Measurements from ENCODE around the gene SLC35F3.

Gene SLC35F3

GRCh38 chr1:234303231-234303630 lies 398.8 kb downstream of the SLC35F3 start:
- DNase-seq (ENCODE audit: insufficient read length, low spot score) (no peak), FAIRE-seq (no peak)

GRCh38 chr1:234307726-234308125 lies 403.2 kb downstream of the SLC35F3 start:
- no peak for FAIRE-seq
- no peak for DNase-seq (ENCODE audit: insufficient read length, low spot score)

- DNase-seq (ENCODE audit: insufficient read length, low spot score) (no peak), FAIRE-seq (no peak)
Measured at GRCh38 chr1:234309243-234309597, 404.7 kb downstream of the SLC35F3 start.

DNA sequence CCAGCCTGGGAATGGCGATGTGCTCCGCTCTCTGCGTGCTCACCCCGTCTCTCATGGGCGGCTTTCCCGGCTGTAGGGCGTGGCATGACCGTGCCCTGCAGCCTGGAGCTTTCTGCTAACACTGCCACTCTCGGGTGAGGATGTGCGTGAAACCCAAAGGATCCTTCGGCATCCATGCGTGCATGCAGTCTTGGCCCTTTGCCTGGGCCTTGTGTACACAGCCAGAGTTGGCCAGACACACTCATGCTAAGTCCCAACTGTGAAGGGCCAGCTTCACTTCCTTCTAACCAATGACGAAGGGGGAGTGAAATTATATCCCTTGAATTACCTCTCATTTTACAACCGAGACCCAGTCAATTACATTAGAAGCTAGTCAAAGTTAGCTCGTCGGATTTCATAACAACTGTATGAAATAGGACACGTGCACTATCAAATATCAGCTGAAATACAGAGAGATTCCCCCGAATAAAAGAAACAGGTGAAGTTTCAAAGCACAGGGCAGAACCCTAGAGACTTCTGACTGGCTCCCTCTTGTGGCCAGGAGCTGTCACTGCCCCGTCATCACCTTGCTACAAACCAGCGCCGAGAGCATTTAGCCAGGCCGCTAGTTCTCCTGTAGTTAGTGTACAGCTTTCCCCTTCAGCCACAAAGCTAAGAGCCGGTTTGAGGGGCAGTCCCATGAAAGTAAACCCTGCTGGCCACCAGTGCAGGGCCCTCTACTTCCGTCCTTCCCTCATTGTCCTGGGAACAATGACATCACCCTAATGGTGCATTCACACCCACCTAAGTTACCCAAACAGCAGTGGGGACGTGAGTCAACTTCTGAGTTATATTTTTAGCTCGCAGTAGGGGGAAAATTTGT lies 405.4 kb downstream of the SLC35F3 start:
- DNase-seq (ENCODE audit: insufficient read length, low spot score) (peak; percentile 72), FAIRE-seq (peak; percentile 56)

- FAIRE-seq (no peak), DNase-seq (ENCODE audit: insufficient read length, low spot score) (no peak)
Measured at GRCh38 chr1:234310460-234310817, 406.0 kb downstream of the SLC35F3 start.

GRCh38 chr1:234311414-234311813 lies 406.9 kb downstream of the SLC35F3 start:
- DNase-seq (ENCODE audit: insufficient read length, low spot score) (no peak), FAIRE-seq (no peak)

GRCh38 chr1:234313171-234313570 lies 408.7 kb downstream of the SLC35F3 start:
- DNase-seq (ENCODE audit: insufficient read length, low spot score) = no peak
- FAIRE-seq = no peak

DNA sequence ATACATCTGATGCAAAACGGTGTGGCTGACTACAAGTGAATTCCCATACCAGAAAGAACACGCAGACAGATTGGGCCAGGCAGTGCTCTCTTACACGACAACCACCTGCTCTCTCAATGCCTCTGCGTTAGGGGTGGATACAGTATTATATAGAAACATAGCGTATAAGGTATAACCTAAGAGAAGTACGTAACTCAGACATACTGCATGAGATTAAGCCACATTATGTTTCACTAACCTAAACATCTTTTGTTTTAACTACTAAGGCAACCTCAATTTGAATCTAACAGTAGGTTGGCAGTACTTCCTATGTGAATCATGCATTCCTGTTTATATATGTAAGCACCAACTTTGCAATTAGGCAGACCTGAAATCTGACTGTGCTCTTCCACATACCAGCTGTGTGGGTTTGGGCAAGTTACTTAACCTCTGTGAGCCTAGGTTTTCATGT lies 410.6 kb downstream of the SLC35F3 start:
- no peak for FAIRE-seq
- no peak for DNase-seq (ENCODE audit: insufficient read length, low spot score)

- DNase-seq (ENCODE audit: insufficient read length, low spot score) (no peak), FAIRE-seq (no peak)
Measured at GRCh38 chr1:234315588-234315987, 411.1 kb downstream of the SLC35F3 start.

DNA sequence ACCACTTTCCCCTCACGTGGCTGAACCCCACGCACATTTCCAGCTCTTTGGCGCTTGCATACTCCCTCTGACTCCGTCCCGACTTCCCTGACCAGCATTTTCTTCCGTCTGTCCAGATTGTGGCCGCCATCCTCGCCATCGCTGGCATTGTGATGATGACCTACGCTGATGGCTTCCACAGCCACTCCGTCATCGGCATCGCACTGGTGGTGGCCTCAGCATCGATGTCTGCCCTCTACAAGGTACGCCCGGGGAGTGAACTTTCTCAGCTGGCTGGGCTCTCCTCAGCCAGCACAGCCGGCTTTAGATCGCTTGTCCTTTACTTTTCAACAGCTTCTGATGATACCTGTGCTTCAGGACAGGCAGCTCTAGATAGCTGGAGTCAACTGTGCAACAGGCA lies 412.0 kb downstream of the SLC35F3 start:
- FAIRE-seq = no peak
- DNase-seq (ENCODE audit: insufficient read length, low spot score) = no peak

GRCh38 chr1:234316937-234317336 lies 412.5 kb downstream of the SLC35F3 start:
- DNase-seq (ENCODE audit: insufficient read length, low spot score) (no peak), FAIRE-seq (no peak)

GRCh38 chr1:234320069-234320468 lies 415.6 kb downstream of the SLC35F3 start:
- no peak for FAIRE-seq
- no peak for DNase-seq (ENCODE audit: insufficient read length, low spot score)

DNA sequence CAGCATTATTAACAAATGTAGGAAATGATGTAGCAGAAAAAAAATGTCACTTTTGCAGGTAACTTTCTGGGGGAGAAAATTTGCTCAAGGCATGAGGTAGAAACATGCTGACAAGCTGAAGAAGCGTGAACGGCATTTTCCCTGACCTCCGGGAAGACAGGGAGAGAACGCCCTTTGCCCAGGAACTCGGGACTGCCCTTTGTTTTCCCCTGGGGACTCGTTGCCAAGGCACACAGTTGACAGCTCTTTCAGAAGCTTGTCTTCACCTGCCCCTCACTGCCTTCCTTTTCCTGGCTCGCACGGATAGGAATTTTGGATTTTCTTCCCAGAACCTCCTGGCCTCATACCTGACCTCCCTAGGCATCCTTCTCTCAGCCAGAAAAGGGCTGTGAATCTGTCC lies 416.1 kb downstream of the SLC35F3 start:
- FAIRE-seq (no peak), DNase-seq (ENCODE audit: insufficient read length, low spot score) (no peak)

DNA sequence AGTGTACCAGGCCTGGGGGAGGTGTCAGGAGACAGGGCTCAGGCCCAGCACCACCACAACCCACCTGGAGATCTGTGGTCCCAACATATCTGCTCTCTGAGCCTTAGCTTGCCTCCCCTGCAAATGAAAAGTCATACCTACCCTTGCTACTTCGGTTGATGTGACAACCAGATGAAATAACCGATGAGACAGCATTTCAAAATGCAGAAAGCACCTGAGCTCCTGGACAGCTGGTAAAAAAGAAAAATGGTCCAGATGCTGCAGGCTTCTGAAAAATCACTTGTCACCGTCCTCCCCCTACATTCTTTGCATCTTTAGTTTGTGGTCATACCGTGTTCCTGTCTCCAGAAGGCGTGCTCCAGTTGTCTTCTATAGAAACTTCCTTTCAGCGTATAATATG lies 416.8 kb downstream of the SLC35F3 start:
- FAIRE-seq = no peak
- no peak for DNase-seq (ENCODE audit: insufficient read length, low spot score)

DNA sequence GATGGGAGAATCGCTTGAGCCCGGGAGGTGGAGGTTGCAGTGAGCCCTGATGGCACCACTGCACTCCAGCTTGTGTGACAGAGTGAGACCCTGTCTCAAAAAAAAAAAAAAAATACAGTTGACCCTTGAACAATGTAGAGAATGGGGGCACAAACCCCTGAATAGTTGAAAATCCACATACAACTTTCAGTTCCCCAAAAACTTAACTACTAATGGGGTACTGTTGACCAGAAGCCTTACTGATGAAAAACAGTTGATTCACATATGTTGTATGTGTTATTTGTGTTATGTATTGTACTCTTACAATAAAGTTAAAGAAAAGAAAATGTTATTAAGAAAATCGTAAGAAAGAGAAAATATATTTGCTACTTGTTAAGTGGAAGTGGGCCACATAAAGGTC lies 417.6 kb downstream of the SLC35F3 start:
- FAIRE-seq (no peak), DNase-seq (ENCODE audit: insufficient read length, low spot score) (no peak)

DNA sequence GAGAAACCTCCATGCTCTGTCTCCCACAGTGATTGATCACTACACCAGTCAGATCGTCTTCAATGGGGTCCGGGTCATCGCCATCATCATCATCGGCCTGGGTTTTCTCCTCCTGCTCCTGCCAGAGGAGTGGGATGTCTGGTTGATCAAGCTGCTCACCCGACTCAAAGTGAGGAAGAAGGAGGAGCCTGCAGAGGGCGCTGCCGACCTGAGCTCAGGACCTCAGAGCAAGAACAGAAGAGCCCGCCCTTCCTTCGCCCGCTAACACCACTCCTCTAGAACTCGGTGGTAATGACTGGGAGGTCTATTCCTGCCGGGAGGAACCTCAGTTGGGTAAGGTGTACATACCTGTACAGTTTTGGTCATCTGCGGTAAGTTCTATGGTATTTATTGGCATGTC lies 418.5 kb downstream of the SLC35F3 start:
- peak; percentile 18 for DNase-seq (ENCODE audit: insufficient read length, low spot score)
- peak; percentile 57 for FAIRE-seq

DNA sequence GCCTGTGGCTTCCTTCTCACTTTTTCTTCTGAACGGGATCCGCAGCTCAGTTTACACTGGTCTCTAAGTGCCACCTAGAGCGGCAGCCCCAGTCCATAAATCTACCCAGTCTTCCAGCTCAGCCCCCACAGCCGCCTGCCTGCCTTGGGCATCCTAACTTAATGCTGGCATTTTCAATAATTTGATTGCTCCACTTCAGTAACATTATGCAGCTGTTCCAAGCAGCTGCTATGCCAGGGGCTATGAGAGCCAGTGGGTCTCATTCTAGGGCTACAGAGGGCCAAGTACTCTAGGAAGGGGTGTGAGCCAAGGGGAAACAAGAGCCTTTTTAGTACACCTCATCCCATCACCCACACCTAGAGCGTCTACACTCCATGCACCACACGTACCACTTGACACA lies 420.3 kb downstream of the SLC35F3 start:
- FAIRE-seq (no peak), DNase-seq (ENCODE audit: insufficient read length, low spot score) (no peak)

DNA sequence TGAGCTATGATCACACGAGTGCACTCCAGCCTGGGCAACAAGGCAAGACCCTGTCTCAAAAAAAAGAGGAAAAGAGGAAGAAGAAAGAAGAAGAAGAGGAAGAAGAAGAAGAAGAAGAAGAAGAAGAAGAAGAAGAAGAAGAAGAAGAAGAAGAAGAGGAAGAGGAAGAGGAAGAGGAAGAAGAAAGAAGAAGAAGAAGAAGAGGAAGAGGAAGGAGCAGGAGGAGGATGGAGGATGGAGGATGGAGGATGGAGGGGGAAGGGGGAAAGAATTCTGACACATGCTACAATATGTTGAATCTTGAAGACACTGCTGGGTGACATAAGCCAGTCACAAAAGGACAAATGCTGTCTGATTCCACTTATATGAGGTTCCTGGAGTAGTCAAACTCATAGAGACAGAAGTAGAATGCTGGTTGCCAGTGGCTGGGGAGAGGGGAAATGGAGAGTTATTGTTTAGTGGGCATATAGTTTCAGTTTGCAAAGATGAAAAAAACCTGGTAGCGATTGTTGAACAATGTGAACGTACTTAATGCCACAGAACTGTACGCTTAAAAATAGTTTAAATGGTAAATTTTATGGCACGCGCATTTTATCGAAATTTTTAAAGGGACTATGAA lies 421.5 kb downstream of the SLC35F3 start:
- DNase-seq (ENCODE audit: insufficient read length, low spot score) (no peak), FAIRE-seq (no peak)

GRCh38 chr1:234326497-234327366 lies 422.3 kb downstream of the SLC35F3 start:
- DNase-seq (ENCODE audit: insufficient read length, low spot score) (peak; percentile 46), FAIRE-seq (peak; percentile 84)

DNA sequence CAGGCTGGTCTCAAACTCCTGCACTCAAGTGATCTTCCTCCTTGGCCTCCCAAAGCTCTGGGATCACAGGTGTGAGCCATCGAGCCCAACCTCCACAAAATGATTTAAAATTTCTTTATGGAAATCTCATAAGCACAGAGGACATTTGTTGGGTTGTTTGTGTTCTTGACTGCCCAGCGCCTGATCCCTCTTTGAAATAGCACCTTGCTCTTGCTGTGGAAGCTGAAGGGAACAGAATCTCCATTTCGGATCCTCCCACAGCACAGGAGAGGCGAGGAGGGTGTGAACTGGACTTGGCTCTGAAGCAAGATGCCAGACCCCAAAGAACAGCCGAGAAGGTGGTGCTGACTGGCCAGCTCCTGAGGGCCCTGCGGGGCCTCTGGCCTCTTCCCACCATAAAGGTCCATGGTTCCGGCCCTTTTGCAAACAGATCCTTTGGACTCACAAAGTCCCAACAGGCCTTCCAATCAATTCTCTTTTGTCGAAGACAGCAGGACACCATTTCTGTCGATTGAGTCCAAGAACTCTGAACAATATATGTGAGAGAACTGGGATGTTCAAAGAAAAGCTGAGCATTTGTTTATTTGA lies 423.2 kb downstream of the SLC35F3 start:
- DNase-seq (ENCODE audit: insufficient read length, low spot score) = no peak
- FAIRE-seq = no peak

GRCh38 chr1:234330843-234331215 lies 426.4 kb downstream of the SLC35F3 start:
- FAIRE-seq = no peak
- no peak for DNase-seq (ENCODE audit: insufficient read length, low spot score)
